ENCODE results near the gene RSPO3.

RSPO3 gene

GRCh38 chr6:127216810-127217789 is 98.6 kb downstream of the RSPO3 start:
- Histone ChIP-seq H2AFZ (ENCODE audit: low read length) (no peak overlapping the region), H3K27me3 (ENCODE audit: insufficient read depth, low read length) (no peaks in the 10 kb centered on the region)

GRCh38 chr6:127219869-127220268 is 101.4 kb downstream of the RSPO3 start:
- Histone ChIP-seq H3K9me3 (ENCODE audit: low read length) (no peaks in the 10 kb centered on the region), H3K9me2 (ENCODE audit: low read depth, low read length) (no peaks in the 10 kb centered on the region)
- TF ChIP-seq CTCF (IDR thresholded peaks at IDR 0.05; ENCODE audit: low read length) (no peak), EZH2 (IDR thresholded peaks at IDR 0.05; ENCODE audit: borderline replicate concordance, low read length) (no peak)

More at GRCh38 chr6:127216810-127217789, 98.6 kb downstream of the RSPO3 start:
- Histone ChIP-seq H3K9ac (ENCODE audit: low read length) (no peak overlapping the region), H3K79me2 (ENCODE audit: insufficient read depth, low read length) (no peaks in the 10 kb centered on the region), H3K4me3 (ENCODE audit: low read depth, low read length, poor library complexity, severe bottlenecking) (no peak overlapping the region), H3K9me3 (ENCODE audit: low read length) (no peaks in the 10 kb centered on the region), H3K27ac (ENCODE audit: low read depth, low read length, poor library complexity, severe bottlenecking) (no peak overlapping the region), H3K9me2 (ENCODE audit: low read depth, low read length) (no peaks in the 10 kb centered on the region), H3K4me2 (ENCODE audit: low read length) (no peak overlapping the region), H3K36me3 (ENCODE audit: insufficient read depth, low read length) (no peaks in the 10 kb centered on the region), H4K20me1 (ENCODE audit: insufficient read depth, low read length) (no peaks in the 10 kb centered on the region), H3F3A (ENCODE audit: insufficient read depth, low read length) (no peaks in the 10 kb centered on the region), H3K4me1 (ENCODE audit: insufficient read depth, low read length, severe bottlenecking) (no peaks in the 10 kb centered on the region)
- no peak for TF ChIP-seq CTCF (IDR thresholded peaks at IDR 0.05; ENCODE audit: low read length)
- TF ChIP-seq EZH2 (IDR thresholded peaks at IDR 0.05; ENCODE audit: borderline replicate concordance, low read length) = no peak

GRCh38 chr6:127221201-127221600 is 102.7 kb downstream of the RSPO3 start:
- no peak overlapping the region for H3K4me2 ChIP-seq (ENCODE audit: low read length)
- H3K9me2 ChIP-seq (ENCODE audit: low read depth, low read length) = no peaks in the 10 kb centered on the region
- no peak for TF ChIP-seq CTCF (IDR thresholded peaks at IDR 0.05; ENCODE audit: low read length)
- TF ChIP-seq EZH2 (IDR thresholded peaks at IDR 0.05; ENCODE audit: borderline replicate concordance, low read length) = no peak
- no peak overlapping the region for H2AFZ ChIP-seq (ENCODE audit: low read length)
- no peak overlapping the region for H3K4me3 ChIP-seq (ENCODE audit: low read depth, low read length, poor library complexity, severe bottlenecking)
- H3K36me3 ChIP-seq (ENCODE audit: insufficient read depth, low read length) = no peaks in the 10 kb centered on the region
- H3F3A ChIP-seq (ENCODE audit: insufficient read depth, low read length) = no peaks in the 10 kb centered on the region
- H3K27me3 ChIP-seq (ENCODE audit: insufficient read depth, low read length) = no peaks in the 10 kb centered on the region
- H3K9ac ChIP-seq (ENCODE audit: low read length) = no peak overlapping the region
- H4K20me1 ChIP-seq (ENCODE audit: insufficient read depth, low read length) = no peaks in the 10 kb centered on the region
- H3K27ac ChIP-seq (ENCODE audit: low read depth, low read length, poor library complexity, severe bottlenecking) = no peak overlapping the region
- H3K9me3 ChIP-seq (ENCODE audit: low read length) = no peaks in the 10 kb centered on the region
- H3K4me1 ChIP-seq (ENCODE audit: insufficient read depth, low read length, severe bottlenecking) = no peaks in the 10 kb centered on the region
- no peaks in the 10 kb centered on the region for H3K79me2 ChIP-seq (ENCODE audit: insufficient read depth, low read length)

More at GRCh38 chr6:127219869-127220268, 101.4 kb downstream of the RSPO3 start:
- Histone ChIP-seq H3K9ac (ENCODE audit: low read length) (no peak overlapping the region), H3K4me2 (ENCODE audit: low read length) (no peak overlapping the region), H3K27me3 (ENCODE audit: insufficient read depth, low read length) (no peaks in the 10 kb centered on the region), H4K20me1 (ENCODE audit: insufficient read depth, low read length) (no peaks in the 10 kb centered on the region), H3F3A (ENCODE audit: insufficient read depth, low read length) (no peaks in the 10 kb centered on the region), H3K27ac (ENCODE audit: low read depth, low read length, poor library complexity, severe bottlenecking) (no peak overlapping the region), H2AFZ (ENCODE audit: low read length) (no peak overlapping the region), H3K4me3 (ENCODE audit: low read depth, low read length, poor library complexity, severe bottlenecking) (no peak overlapping the region), H3K36me3 (ENCODE audit: insufficient read depth, low read length) (no peaks in the 10 kb centered on the region), H3K4me1 (ENCODE audit: insufficient read depth, low read length, severe bottlenecking) (no peaks in the 10 kb centered on the region), H3K79me2 (ENCODE audit: insufficient read depth, low read length) (no peaks in the 10 kb centered on the region)
